NCI-H748 treated with DMSO at 0.1 percent for 48 hours (cell line): ENCODE measurements around the gene KLLN.
A peak's percentile ranks its signal among the peaks of the same experiment; 100 is the strongest.
"Not testable (repeated sequence)": the region's sequence is repeated elsewhere in the genome, so short reads cannot be mapped to it uniquely, and the experiment has no call there.

Experiments used
- DNase-seq: peaks from one replicate; lab custom pipeline; 2025; lab: John Stamatoyannopoulos, UW

Gene KLLN

GRCh38 chr10:87863053-87863943, at the start of gene KLLN, which contains the start of gene PTEN:
Gene KLLN (minus strand): TSS chr10:87863533. CDS start chr10:87862487, 1,046 bp downstream.
Gene PTEN (plus strand): TSS chr10:87863625. CDS start chr10:87864470, 845 bp downstream.
- peak; percentile 60 for DNase-seq

- not testable (repeated sequence) for DNase-seq
Observed at GRCh38 chr10:87903396-87903795, 40.1 kb upstream of the KLLN start.

- DNase-seq, result not testable (repeated sequence)
Observed at GRCh38 chr10:87897957-87898356, 34.6 kb upstream of the KLLN start.

GRCh38 chr10:87896216-87896615, 32.9 kb upstream of the KLLN start:
- peak; percentile 41 for DNase-seq

- DNase-seq, result no peak
Observed at GRCh38 chr10:87895430-87895829, 32.1 kb upstream of the KLLN start.

- no peak for DNase-seq
Observed at GRCh38 chr10:87887548-87888289, 24.4 kb upstream of the KLLN start.

- no peak for DNase-seq
Observed at GRCh38 chr10:87887146-87887545, 23.8 kb upstream of the KLLN start.

GRCh38 chr10:87886635-87887034, 23.3 kb upstream of the KLLN start:
- DNase-seq, result no peak

- no peak for DNase-seq
Observed at GRCh38 chr10:87882555-87883294, 19.4 kb upstream of the KLLN start.

- not testable (repeated sequence) for DNase-seq
Observed at GRCh38 chr10:87881373-87882059, 18.2 kb upstream of the KLLN start.

- no peak for DNase-seq
Observed at GRCh38 chr10:87880336-87880735, 17.0 kb upstream of the KLLN start.

- no peak for DNase-seq
Observed at GRCh38 chr10:87878664-87879459, 15.5 kb upstream of the KLLN start.

- DNase-seq, result no peak
Observed at GRCh38 chr10:87875929-87876571, 12.7 kb upstream of the KLLN start.

GRCh38 chr10:87873656-87874055, 10.3 kb upstream of the KLLN start:
- no peak for DNase-seq

- DNase-seq, result no peak
Observed at GRCh38 chr10:87872828-87873227, 9.5 kb upstream of the KLLN start.

GRCh38 chr10:87869773-87870551, 6.6 kb upstream of the KLLN start:
- no peak for DNase-seq

GRCh38 chr10:87869139-87869538, 5.8 kb upstream of the KLLN start:
- not testable (repeated sequence) for DNase-seq

GRCh38 chr10:87868277-87868676, 4.9 kb upstream of the KLLN start:
- no peak for DNase-seq

- DNase-seq, result no peak
Observed at GRCh38 chr10:87867453-87867852, 4.1 kb upstream of the KLLN start.
